H1 (cell line): ENCODE measurements around the gene KIT. TPM values are rescaled to one million over a fixed set of nuclear protein-coding genes. Genes with fewer than 3 reads are reported as not detected.

ENCODE experiments used
- CTCF ChIA-PET: fragments of 300-600 bp; sonication (Branson Sonifier 250); formaldehyde crosslinking; loops from one replicate; lab custom pipeline; 2021; ENCODE audit not compliant: partially characterized antibody; lab: Charles Lee
- POLR2A ChIA-PET: fragments of 300-600 bp; sonication (Branson Sonifier 250); formaldehyde crosslinking; loops from one replicate; lab custom pipeline; 2021; ENCODE audit warnings: inconsistent platforms; ENCODE audit not compliant: partially characterized antibody; lab: Charles Lee
- DNase-seq, 2 experiments: peaks; one replicate each; pipeline versions ENCODE4 v3.0.0 to v3.0.0-alpha.2; 2010 to 2022; ENCODE audit warnings: low spot score in 2 of 2, low read depth in 1 of 2, mixed read lengths in 1 of 2
- FAIRE-seq: peaks from 2 replicates; lab custom pipeline; 2011; peaks lifted over from hg19 to GRCh38; lab: Jason Lieb, UNC
- H2AFZ ChIP-seq: 2 replicates; pipeline ENCODE4 v1.8.1; 2012; ENCODE audit warnings: low read length, inconsistent platforms
- H2AK5ac ChIP-seq: 2 replicates; pipeline ENCODE4 v1.6.1; 2013; ENCODE audit warnings: low read depth, low read length
- H2BK120ac ChIP-seq: replicated peaks from 2 replicates; pipeline ENCODE3; 2013; ENCODE audit warnings: low read depth, low read length, inconsistent platforms
- H2BK12ac ChIP-seq: 2 replicates; pipeline ENCODE4 v1.6.1; 2013; ENCODE audit warnings: low read depth, low read length
- H2BK15ac ChIP-seq: 2 replicates; pipeline ENCODE4 v1.6.1; 2013; ENCODE audit warnings: low read length
- H2BK20ac ChIP-seq: 2 replicates; pipeline ENCODE4 v1.6.1; 2013; ENCODE audit warnings: low read length
- H2BK5ac ChIP-seq: 2 replicates; pipeline ENCODE4 v1.6.1; 2013; ENCODE audit warnings: low read depth, low read length
- H3K14ac ChIP-seq: 2 replicates; pipeline ENCODE4 v1.6.1; 2013; ENCODE audit warnings: inconsistent platforms; ENCODE audit not compliant: insufficient read length
- H3K18ac ChIP-seq: 2 replicates; pipeline ENCODE4 v1.6.1; 2013; ENCODE audit warnings: low read length; ENCODE audit errors: extremely low read depth
- H3K23ac ChIP-seq: 2 replicates; pipeline ENCODE4 v1.6.1; 2013; ENCODE audit warnings: inconsistent platforms; ENCODE audit not compliant: insufficient read length
- H3K23me2 ChIP-seq: 2 replicates; pipeline ENCODE4 v1.6.1; 2013; ENCODE audit warnings: low read depth, low read length
- H3K27ac ChIP-seq: 2 replicates; pipeline ENCODE4 v1.6.1; 2011; ENCODE audit warnings: low read depth, low read length, inconsistent platforms
- H3K27me3 ChIP-seq, 4 experiments: replicated peaks in 1 of 4; 1 replicate in 1 of 4; 2 replicates in 3 of 4; pipeline versions ENCODE4 v1.6.1 to v1.8.1; 2011 to 2013; ENCODE audit warnings: low read length in 3 of 4, mild to moderate bottlenecking in 3 of 4, inconsistent platforms in 2 of 4, mixed read lengths in 2 of 4, moderate library complexity in 1 of 4; ENCODE audit not compliant: control insufficient read depth in 3 of 4, insufficient read depth in 3 of 4; ENCODE audit errors: extremely low read depth in 1 of 4
- H3K36me3 ChIP-seq, 4 experiments: 2 replicates each; pipeline versions ENCODE4 v1.6.1 to v1.8.1; 2011 to 2013; ENCODE audit warnings: mild to moderate bottlenecking in 4 of 4, low read length in 3 of 4, moderate library complexity in 2 of 4, control low read depth in 1 of 4, inconsistent platforms in 1 of 4; ENCODE audit not compliant: insufficient read depth in 4 of 4, control insufficient read depth in 2 of 4
- H3K4ac ChIP-seq: replicated peaks from 2 replicates; pipeline ENCODE3; 2013; ENCODE audit warnings: low read length, low read depth, mixed read lengths, inconsistent platforms; ENCODE audit not compliant: insufficient read length
- H3K4me1 ChIP-seq, 4 experiments: replicated peaks in 1 of 4; 1 replicate in 1 of 4; 2 replicates in 3 of 4; pipeline versions ENCODE4 v1.6.1 to v1.8.1; 2011 to 2013; ENCODE audit warnings: low read length in 3 of 4, inconsistent platforms in 2 of 4, mixed read lengths in 1 of 4; ENCODE audit not compliant: insufficient read depth in 4 of 4, control insufficient read depth in 3 of 4
- H3K4me2 ChIP-seq, 2 experiments: 2 replicates each; pipeline versions ENCODE4 v1.6.1 to v1.8.1; 2011 to 2013; ENCODE audit warnings: low read depth in 2 of 2, low read length in 2 of 2, control low read depth in 1 of 2, inconsistent platforms in 1 of 2, mild to moderate bottlenecking in 1 of 2; ENCODE audit not compliant: insufficient read depth in 1 of 2
- H3K4me3 ChIP-seq, 4 experiments: fragments of 200-600, 300-600 bp in 1 of 4; sonication (generic), shearing (Covaris generic), sonication (Bioruptor Twin) in 1 of 4; 2 replicates each; pipeline versions ENCODE4 v1.5.1 to v1.8.1; 2011 to 2016; ENCODE audit warnings: low read length in 4 of 4, low read depth in 3 of 4, control low read depth in 2 of 4, inconsistent platforms in 2 of 4, mild to moderate bottlenecking in 2 of 4, mixed read lengths in 1 of 4, moderate library complexity in 1 of 4; ENCODE audit not compliant: insufficient read depth in 2 of 4; ENCODE audit errors: extremely low read depth in 1 of 4
- H3K56ac ChIP-seq: replicated peaks from 2 replicates; pipeline ENCODE3; 2013; ENCODE audit warnings: low read depth, mild to moderate bottlenecking, mixed read lengths, low read length, inconsistent platforms; ENCODE audit not compliant: insufficient read length
- H3K79me1 ChIP-seq: 2 replicates; pipeline ENCODE4 v1.6.1; 2013; ENCODE audit warnings: low read depth, low read length, control low read depth
- H3K79me2 ChIP-seq, 2 experiments: 2 replicates each; pipeline versions ENCODE4 v1.6.1 to v1.8.1; 2012 to 2013; ENCODE audit warnings: low read length in 2 of 2, mild to moderate bottlenecking in 2 of 2, inconsistent platforms in 1 of 2; ENCODE audit not compliant: insufficient read depth in 2 of 2, control insufficient read depth in 1 of 2
- H3K9ac ChIP-seq, 4 experiments: replicated peaks in 1 of 4; 1 replicate in 1 of 4; 2 replicates in 3 of 4; pipeline versions ENCODE4 v1.6.1 to v1.8.1; 2011 to 2013; ENCODE audit warnings: low read depth in 3 of 4, low read length in 3 of 4, control low read depth in 2 of 4, mild to moderate bottlenecking in 2 of 4, moderate library complexity in 2 of 4, inconsistent platforms in 1 of 4; ENCODE audit errors: extremely low read depth in 1 of 4
- H3K9me3 ChIP-seq, 2 experiments: 2 replicates each; pipeline versions ENCODE4 v1.6.1 to v1.8.1; 2012 to 2013; ENCODE audit warnings: mild to moderate bottlenecking in 2 of 2, moderate library complexity in 2 of 2, control low read depth in 1 of 2, inconsistent platforms in 1 of 2, low read depth in 1 of 2, low read length in 1 of 2, mixed read lengths in 1 of 2; ENCODE audit not compliant: insufficient read depth in 2 of 2
- H4K20me1 ChIP-seq, 2 experiments: replicated peaks in 1 of 2; 2 replicates each; pipeline versions ENCODE3 to v1.8.1; 2011 to 2013; ENCODE audit warnings: inconsistent platforms in 2 of 2, low read length in 2 of 2, mild to moderate bottlenecking in 1 of 2; ENCODE audit not compliant: insufficient read depth in 2 of 2, control insufficient read depth in 1 of 2
- H4K5ac ChIP-seq: 2 replicates; pipeline ENCODE4 v1.6.1; 2013; ENCODE audit warnings: low read length, low read depth, mixed read lengths, inconsistent platforms; ENCODE audit not compliant: insufficient read length
- H4K8ac ChIP-seq: 2 replicates; pipeline ENCODE4 v1.8.0; 2013; ENCODE audit warnings: mild to moderate bottlenecking, moderate library complexity, low read length, inconsistent platforms; ENCODE audit not compliant: insufficient read depth; ENCODE audit errors: extremely low read depth
- H4K91ac ChIP-seq: replicated peaks from 2 replicates; pipeline ENCODE3; 2013; ENCODE audit warnings: low read length, mixed read lengths, inconsistent platforms; ENCODE audit not compliant: insufficient read length
- BACH1 ChIP-seq: IDR thresholded peaks from 2 replicates; pipeline ENCODE4 v1.6.1; 2012; ENCODE audit warnings: low read length, improper control_type of control experiment
- JUN ChIP-seq: IDR thresholded peaks from 2 replicates; pipeline ENCODE4 v1.6.1; 2011; ENCODE audit warnings: low read depth, mild to moderate bottlenecking, improper control_type of control experiment, low read length
- JUND ChIP-seq: IDR thresholded peaks from 2 replicates; pipeline ENCODE4 v1.6.1; 2011; ENCODE audit warnings: mild to moderate bottlenecking, improper control_type of control experiment, low read length
- MAFK ChIP-seq: IDR thresholded peaks from 2 replicates; pipeline ENCODE4 v1.6.1; 2012; ENCODE audit warnings: low read depth, mild to moderate bottlenecking, improper control_type of control experiment, low read length
- NANOG ChIP-seq: IDR thresholded peaks from 2 replicates; pipeline ENCODE4 v1.6.1; 2011; ENCODE audit warnings: low read length, low read depth, mild to moderate bottlenecking, inconsistent platforms; ENCODE audit not compliant: insufficient read depth, poor library complexity, severe bottlenecking
- PHF8 ChIP-seq: fragments of 200-600 bp; sonication (generic); conservative IDR thresholded peaks from 2 replicates; pipeline ENCODE4 v1.7.1; 2012; ENCODE audit warnings: low read depth, mild to moderate bottlenecking, inconsistent platforms, low read length, moderate library complexity
- RBBP5 ChIP-seq: IDR thresholded peaks from 2 replicates; pipeline ENCODE4 v1.7.1; 2012; ENCODE audit warnings: low read depth, mild to moderate bottlenecking, inconsistent platforms, low read length, moderate library complexity, borderline replicate concordance
- SAP30 ChIP-seq: fragments of 300-600 bp; sonication (generic); IDR thresholded peaks from 2 replicates; pipeline ENCODE4 v1.7.1; 2012; ENCODE audit warnings: low read length, moderate library complexity, mild to moderate bottlenecking, inconsistent platforms; ENCODE audit not compliant: insufficient read depth, insufficient replicate concordance
- SP1 ChIP-seq: IDR thresholded peaks from 2 replicates; pipeline ENCODE4 v1.6.1; 2011; ENCODE audit warnings: low read depth, low read length
- WGBS, 2 experiments: shearing (Covaris generic) in 1 of 2; methylation state at CpG; one replicate each; pipeline versions ENCODE4 v1.1.6 to v1.1.7; 2013 to 2015; ENCODE audit warnings: low lambda C conversion rate in 2 of 2, mixed read lengths in 2 of 2, inconsistent platforms in 1 of 2, low coverage in 1 of 2, missing lambda C conversion rate in 1 of 2; ENCODE audit not compliant: insufficient replicate concordance in 2 of 2, insufficient coverage in 1 of 2, insufficient read length in 1 of 2; ENCODE audit errors: extremely low coverage in 1 of 2, missing lambda C conversion rate in 1 of 2; 5-methylcytosine and 5-hydroxymethylcytosine counted together
- polyA plus RNA-seq, 7 experiments: library from polyadenylated mRNA; depleted of rRNA in 3 of 7; stranded (reverse) in 5 of 7; unstranded in 2 of 7; fragments of >200 nt in 5 of 7; fragments of 200-250 nt in 2 of 7; gene quantifications; 1 replicate in 5 of 7; 2 replicates in 1 of 7; 4 replicates in 1 of 7; pipeline versions ENCODE4 v1.2.1 to v1.2.3, GENCODE V29; 2011 to 2013; ENCODE audit warnings: missing spikeins in 2 of 7, mixed read lengths in 2 of 7
- total RNA-seq: library from RNA; stranded (reverse); fragmentation: NEBNext Ultra II Directional; extraction: Animal tissue kit (Norgen Biotek cat#: 25700); gene quantifications from 2 replicates; pipeline ENCODE4 v1.2.1, GENCODE V29; 2021
- TF ChIP-seq, protein P1 (sequence below): IDR thresholded peaks from 2 replicates; pipeline ENCODE4 v1.6.1; 2012; ENCODE audit warnings: inconsistent platforms

The KIT gene
- total and polyA plus RNA-seq, 2 of the 8 experiments (the other 6 are each of a cell fraction or from before 2014, with no cell fraction given) = 14.4 to 24.8 TPM

DNA sequence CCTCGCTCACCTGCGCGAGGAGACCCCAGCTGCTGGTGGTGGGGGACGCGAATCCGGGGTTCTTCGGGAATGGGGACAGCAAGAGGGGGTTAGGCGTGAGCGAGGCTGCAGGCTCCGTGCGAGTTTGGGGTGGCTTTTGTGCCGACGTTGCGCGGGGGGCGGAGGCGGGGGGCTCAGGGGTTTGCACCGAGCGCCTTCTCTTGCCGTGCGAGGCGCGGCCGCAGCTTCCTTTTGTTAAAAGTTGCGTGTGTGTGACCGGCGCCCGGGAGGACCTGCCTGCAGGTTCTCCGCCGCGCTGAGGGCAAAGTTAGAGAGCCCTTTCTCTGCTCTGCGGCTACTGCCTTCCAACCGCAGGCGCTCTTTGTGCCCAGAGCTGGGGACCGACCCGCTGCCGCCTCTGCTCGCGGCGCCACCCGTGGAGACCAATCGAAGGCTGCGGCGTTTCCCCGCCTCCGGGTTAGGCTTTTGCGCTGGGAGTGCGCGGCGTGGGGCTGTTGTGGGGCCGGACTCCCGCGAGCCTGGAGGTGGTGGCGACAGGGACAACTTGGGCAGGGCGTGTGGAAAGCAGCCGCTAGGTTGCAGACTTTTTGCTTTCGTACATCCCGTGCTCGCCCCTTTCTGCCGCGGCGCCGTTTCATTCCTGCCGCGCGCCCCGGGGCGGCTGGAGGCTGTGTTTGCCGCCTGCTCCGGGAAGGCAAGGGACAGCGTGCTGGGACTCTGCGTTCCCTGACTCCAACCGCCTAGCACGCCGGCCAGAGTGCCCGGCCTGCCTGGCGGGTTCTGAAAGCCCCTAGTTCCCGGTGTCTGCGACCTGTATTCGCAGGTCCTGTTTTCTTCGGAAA is 716 bp downstream of the KIT start:
- H2AK5ac ChIP-seq = no peak overlapping the region
- 0 out of 2 replicates have a peak overlapping the region, but pooled peaks have one; percentile 79 for H3K18ac ChIP-seq
- peak overlapping the region; percentile 38; the same call in 1 of the 2 replicates for H3K27ac ChIP-seq
- H4K20me1 ChIP-seq = peaks cover 9 to 12% of the 10 kb centered on the region in 2 experiments
- peak overlapping the region; percentile 66 for H4K91ac ChIP-seq
- H3K9me3 ChIP-seq = no peaks in the 10 kb centered on the region
- H2BK15ac ChIP-seq = no peak overlapping the region
- H3K14ac ChIP-seq = no peak overlapping the region
- no peaks in the 10 kb centered on the region for H3K36me3 ChIP-seq
- peaks cover 3 to 32% (median 24%) of the 10 kb centered on the region in 4 experiments for H3K27me3 ChIP-seq
- peak overlapping the region; percentile 95 for H3K4me2 ChIP-seq
- H3K23me2 ChIP-seq = peaks cover 19% of the 10 kb centered on the region
- H3K79me2 ChIP-seq = peaks cover 6 to 37% of the 10 kb centered on the region in 2 experiments; a peak in 3 of 4 replicates
- no peaks in the 10 kb centered on the region for H3K79me1 ChIP-seq
- peak overlapping the region; percentile 4 for H4K5ac ChIP-seq
- peak overlapping the region; percentile 13 for H2BK120ac ChIP-seq
- DNase-seq (peak in 1 of 2 experiments; percentile 78), FAIRE-seq (no peak)
- H3K9ac ChIP-seq = peak overlapping the region; percentile 9 to 84 (median 83)
- H4K8ac ChIP-seq = peak overlapping the region; percentile 95
- peak overlapping the region; percentile 60; the same call in 1 of the 2 replicates for H2BK5ac ChIP-seq
- peak overlapping the region; percentile 64 for H3K4ac ChIP-seq
- peak overlapping the region; percentile 79 to 88 (median 82) for H3K4me3 ChIP-seq
- H3K56ac ChIP-seq = no peak overlapping the region
- H3K23ac ChIP-seq = no peak overlapping the region
- peaks cover 6 to 8% (median 7%) of the 10 kb centered on the region in 4 experiments; a peak in 6 of 7 replicates for H3K4me1 ChIP-seq
- H2AFZ ChIP-seq = no peak overlapping the region; the same call in 1 of the 2 replicates
- WGBS, 2 experiments = 2% methylated on average over 39 of the region's 81 CpGs; no CpG with 5 or more reads in 1 of the 2 experiments
- H2BK12ac ChIP-seq = peak overlapping the region; percentile 51; the same call in 1 of the 2 replicates
- CTCF ChIA-PET = interaction anchor here (0.6 to 2.4 kb wide), 4 partner anchors 17 to 420 kb away, joined by 3 to 9 read pairs (median 3); no protein-coding TSS in a partner anchor
- H2BK20ac ChIP-seq = no peak overlapping the region
- POLR2A ChIA-PET = interaction anchor here (0.6 to 2.8 kb wide), 13 partner anchors 11 to 273 kb away, joined by 3 to 22 read pairs (median 5); no protein-coding TSS in a partner anchor
- no peak for TF ChIP-seq SAP30
- TF ChIP-seq NANOG = no peak
- no peak for TF ChIP-seq MAFK
- no peak for TF ChIP-seq JUN
- TF ChIP-seq SP1 = no peak
- TF ChIP-seq BACH1 = no peak
- 0 out of 2 replicates have a peak, but pooled peaks have one; percentile 15 for TF ChIP-seq RBBP5
- TF ChIP-seq JUND = no peak
- TF ChIP-seq, protein P1, sequence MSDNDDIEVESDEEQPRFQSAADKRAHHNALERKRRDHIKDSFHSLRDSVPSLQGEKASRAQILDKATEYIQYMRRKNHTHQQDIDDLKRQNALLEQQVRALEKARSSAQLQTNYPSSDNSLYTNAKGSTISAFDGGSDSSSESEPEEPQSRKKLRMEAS = peak; percentile 62
- TF ChIP-seq PHF8 = peak; percentile 35; the same call in 1 of the 2 replicates
